ENCODE results near the gene PARD3. TPM values are rescaled to one million over a fixed set of nuclear protein-coding genes. Genes with fewer than 3 reads are reported as not detected.

The PARD3 gene
- total RNA-seq, 1 experiment from 2014 or later = 154 TPM

DNA sequence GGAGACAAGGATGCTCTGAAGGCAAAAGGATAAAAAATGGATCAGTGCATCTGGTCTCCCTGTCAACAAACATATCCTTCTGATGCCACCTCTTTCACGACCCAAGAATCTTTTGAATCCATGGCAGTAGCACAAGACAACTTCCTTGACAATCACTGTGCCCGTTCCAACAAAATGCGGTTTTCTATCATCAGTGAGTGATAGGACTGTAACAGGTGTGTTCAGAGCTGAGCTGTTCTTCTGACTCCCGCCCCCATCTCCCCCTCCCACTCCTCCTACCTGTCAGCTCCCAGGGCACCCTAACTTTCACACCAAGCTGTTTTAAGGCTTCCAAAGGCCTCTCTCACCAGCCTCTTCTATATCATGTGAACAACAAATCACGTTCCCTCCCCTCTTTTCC is 74.8 kb downstream of the PARD3 start:
- H3K9me2 ChIP-seq (replicated peaks; ENCODE audit: low read length) = no peaks in the 10 kb centered on the region
- no peaks in the 10 kb centered on the region for H3K27me3 ChIP-seq (ENCODE audit: low read length)
- ChIA-PET POLR2A (ENCODE audit: unreplicated experiment) (no interaction called here), CTCF (no interaction called here)
- no peaks in the 10 kb centered on the region for H3K9me3 ChIP-seq (ENCODE audit: low read length)
- DNase-seq = no peak
- no peaks in the 10 kb centered on the region for H3K4me1 ChIP-seq (ENCODE audit: insufficient read depth, low read length)
- no peak overlapping the region for H2AFZ ChIP-seq (ENCODE audit: low read length)
- no peak overlapping the region for H3K9ac ChIP-seq (ENCODE audit: low read length)
- no peak overlapping the region for H3K27ac ChIP-seq (ENCODE audit: low read length)
- peaks cover 19% of the 10 kb centered on the region; the same call in 1 of the 2 replicates for H4K20me1 ChIP-seq (ENCODE audit: low read length)
- no peaks in the 10 kb centered on the region for H3F3A ChIP-seq (ENCODE audit: low read length, unreplicated experiment)
- TF ChIP-seq EZH2phosphoT487 (IDR thresholded peaks at IDR 0.05; ENCODE audit: borderline replicate concordance, low read length) (no peak), EZH2 (IDR thresholded peaks at IDR 0.05; ENCODE audit: low read length, unreplicated experiment) (no peak)
- TF ChIP-seq, protein P1, sequence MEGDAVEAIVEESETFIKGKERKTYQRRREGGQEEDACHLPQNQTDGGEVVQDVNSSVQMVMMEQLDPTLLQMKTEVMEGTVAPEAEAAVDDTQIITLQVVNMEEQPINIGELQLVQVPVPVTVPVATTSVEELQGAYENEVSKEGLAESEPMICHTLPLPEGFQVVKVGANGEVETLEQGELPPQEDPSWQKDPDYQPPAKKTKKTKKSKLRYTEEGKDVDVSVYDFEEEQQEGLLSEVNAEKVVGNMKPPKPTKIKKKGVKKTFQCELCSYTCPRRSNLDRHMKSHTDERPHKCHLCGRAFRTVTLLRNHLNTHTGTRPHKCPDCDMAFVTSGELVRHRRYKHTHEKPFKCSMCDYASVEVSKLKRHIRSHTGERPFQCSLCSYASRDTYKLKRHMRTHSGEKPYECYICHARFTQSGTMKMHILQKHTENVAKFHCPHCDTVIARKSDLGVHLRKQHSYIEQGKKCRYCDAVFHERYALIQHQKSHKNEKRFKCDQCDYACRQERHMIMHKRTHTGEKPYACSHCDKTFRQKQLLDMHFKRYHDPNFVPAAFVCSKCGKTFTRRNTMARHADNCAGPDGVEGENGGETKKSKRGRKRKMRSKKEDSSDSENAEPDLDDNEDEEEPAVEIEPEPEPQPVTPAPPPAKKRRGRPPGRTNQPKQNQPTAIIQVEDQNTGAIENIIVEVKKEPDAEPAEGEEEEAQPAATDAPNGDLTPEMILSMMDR (conservative IDR thresholded peaks at IDR 0.05; ENCODE audit: low read depth, low read length) = no peak
- no peak overlapping the region for H3K4me3 ChIP-seq (ENCODE audit: low read length)
- no peak overlapping the region for H3K4me2 ChIP-seq (ENCODE audit: low read length)
- peaks cover 97% of the 10 kb centered on the region for H3K79me2 ChIP-seq (ENCODE audit: low read length)
- intact Hi-C loops (cut with micrococcal nuclease) = no loop called here
- no peaks in the 10 kb centered on the region for H3K36me3 ChIP-seq (ENCODE audit: low read depth, low read length)
- no peak for ATAC-seq
- no TSS peak for BruUV-seq (replicated peaks)

DNA sequence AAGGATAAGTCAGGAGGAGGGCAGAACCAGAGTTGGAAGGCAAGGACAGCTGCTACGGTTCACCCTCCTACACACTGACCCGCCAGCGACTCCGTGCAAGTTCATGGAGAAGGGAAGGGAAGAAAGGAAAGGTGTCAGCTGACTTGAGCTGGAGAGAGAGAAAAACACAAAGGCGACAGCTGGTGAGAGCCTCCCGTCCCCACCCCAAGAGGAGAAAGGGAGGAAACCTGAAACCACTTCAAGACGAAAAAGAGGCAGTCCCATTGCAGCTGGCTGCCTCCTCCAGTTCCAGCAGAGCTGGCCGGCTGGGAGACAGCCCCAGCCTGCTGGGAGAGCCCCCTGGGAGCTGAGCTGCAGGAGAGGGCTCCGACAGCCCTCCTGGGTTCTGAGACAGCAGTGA is 75.2 kb downstream of the PARD3 start:
- BruUV-seq (replicated peaks) = no TSS peak
- Histone ChIP-seq H4K20me1 (ENCODE audit: low read length) (peaks cover 19% of the 10 kb centered on the region; the same call in 1 of the 2 replicates), H3K9me2 (replicated peaks; ENCODE audit: low read length) (no peaks in the 10 kb centered on the region), H3K9ac (ENCODE audit: low read length) (no peak overlapping the region), H3K79me2 (ENCODE audit: low read length) (peaks cover 97% of the 10 kb centered on the region), H3K9me3 (ENCODE audit: low read length) (no peaks in the 10 kb centered on the region), H3K27ac (ENCODE audit: low read length) (no peak overlapping the region), H3K36me3 (ENCODE audit: low read depth, low read length) (no peaks in the 10 kb centered on the region), H3K4me1 (ENCODE audit: insufficient read depth, low read length) (no peaks in the 10 kb centered on the region), H3F3A (ENCODE audit: low read length, unreplicated experiment) (no peaks in the 10 kb centered on the region), H3K4me3 (ENCODE audit: low read length) (no peak overlapping the region), H3K4me2 (ENCODE audit: low read length) (no peak overlapping the region), H3K27me3 (ENCODE audit: low read length) (no peaks in the 10 kb centered on the region), H2AFZ (ENCODE audit: low read length) (no peak overlapping the region)
- TF ChIP-seq EZH2 (IDR thresholded peaks at IDR 0.05; ENCODE audit: low read length, unreplicated experiment) (no peak), EZH2phosphoT487 (IDR thresholded peaks at IDR 0.05; ENCODE audit: borderline replicate concordance, low read length) (no peak)
- TF ChIP-seq, protein P1 (conservative IDR thresholded peaks at IDR 0.05; ENCODE audit: low read depth, low read length) = no peak
- CTCF ChIA-PET = no interaction called here
- DNase-seq (no peak), ATAC-seq (peak; percentile 41; the same call in 1 of the 2 replicates)
- intact Hi-C loops (cut with micrococcal nuclease) = no loop called here
- POLR2A ChIA-PET (ENCODE audit: unreplicated experiment) = interaction anchor here (0.5 kb wide), 1 partner anchor 130 kb away, joined by 3 read pairs; no protein-coding TSS in a partner anchor

DNA sequence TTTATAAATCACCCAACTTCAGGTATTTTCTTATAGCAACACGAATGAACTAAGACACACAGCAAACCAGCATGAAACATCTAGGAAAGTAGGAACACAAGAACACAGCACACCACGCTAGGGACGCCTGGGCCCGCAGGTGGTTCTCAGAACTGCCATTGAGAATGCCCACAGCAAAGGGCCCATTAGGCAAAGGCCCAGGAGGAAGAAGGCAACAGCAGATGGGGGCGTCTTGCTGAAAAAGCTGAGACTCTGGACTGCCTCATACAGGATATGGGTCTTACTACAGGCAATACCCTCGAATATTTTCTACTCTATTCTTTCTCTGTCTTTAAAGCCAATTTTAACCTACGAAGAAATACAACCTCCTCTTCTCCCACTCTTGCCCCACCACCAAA is 77.3 kb downstream of the PARD3 start:
- POLR2A ChIA-PET (ENCODE audit: unreplicated experiment) = interaction anchor here (0.7 kb wide), 1 partner anchor 14 kb away, joined by 3 read pairs; no protein-coding TSS in a partner anchor
- CTCF ChIA-PET = no interaction called here
- no peak for TF ChIP-seq EZH2 (IDR thresholded peaks at IDR 0.05; ENCODE audit: low read length, unreplicated experiment)
- TF ChIP-seq, protein P1 (conservative IDR thresholded peaks at IDR 0.05; ENCODE audit: low read depth, low read length) = 0 out of 2 replicates have a peak, but pooled peaks have one; percentile 16
- BruUV-seq (replicated peaks) = no TSS peak
- Histone ChIP-seq H3F3A (ENCODE audit: low read length, unreplicated experiment) (peaks cover under 1% of the 10 kb centered on the region), H3K27me3 (ENCODE audit: low read length) (no peaks in the 10 kb centered on the region), H3K36me3 (ENCODE audit: low read depth, low read length) (no peaks in the 10 kb centered on the region), H3K9me3 (ENCODE audit: low read length) (no peaks in the 10 kb centered on the region), H3K9me2 (replicated peaks; ENCODE audit: low read length) (no peaks in the 10 kb centered on the region), H3K9ac (ENCODE audit: low read length) (no peak overlapping the region), H3K4me1 (ENCODE audit: insufficient read depth, low read length) (peaks cover 14% of the 10 kb centered on the region), H3K4me3 (ENCODE audit: low read length) (no peak overlapping the region), H2AFZ (ENCODE audit: low read length) (no peak overlapping the region), H3K27ac (ENCODE audit: low read length) (no peak overlapping the region), H3K4me2 (ENCODE audit: low read length) (no peak overlapping the region), H4K20me1 (ENCODE audit: low read length) (peaks cover 9% of the 10 kb centered on the region; the same call in 1 of the 2 replicates), H3K79me2 (ENCODE audit: low read length) (peaks cover 97% of the 10 kb centered on the region)
- DNase-seq = no peak
- intact Hi-C loops (cut with micrococcal nuclease) = no loop called here
- no peak for ATAC-seq
